Lower lobe of right lung (tissue), 2 donors: ENCODE results near the gene CNPY3. TPM values are rescaled to one million over a fixed set of nuclear protein-coding genes. Genes with fewer than 3 reads are reported as not detected.
"Not testable (repeated sequence)": the region's sequence is repeated elsewhere in the genome, so short reads cannot be mapped to it uniquely, and the experiment has no call there.

Source experiments
- ATAC-seq, 2 donors: fragments of 200-7000 bp; cut with Tn5 transposase; one replicate each; pipeline ENCODE4 v1.9.1; 2020 to 2022; ENCODE audit warnings: mild to moderate bottlenecking in 2 of 2, moderate library complexity in 2 of 2
- DNase-seq: peaks from one replicate; pipeline ENCODE4 v3.0.0-alpha.2; 2020
- H3K27ac ChIP-seq: fragments of 200-600 bp; one replicate; pipeline ENCODE4 v1.8.0; 2022
- H3K27me3 ChIP-seq: fragments of 200-600 bp; one replicate; pipeline ENCODE4 v1.8.0; 2022; ENCODE audit warnings: low read depth
- H3K36me3 ChIP-seq: fragments of 200-600 bp; one replicate; pipeline ENCODE4 v1.8.0; 2022; ENCODE audit warnings: mild to moderate bottlenecking
- H3K4me1 ChIP-seq: fragments of 200-600 bp; one replicate; pipeline ENCODE4 v1.8.0; 2022
- H3K4me3 ChIP-seq: fragments of 200-600 bp; one replicate; pipeline ENCODE4 v1.8.0; 2022; ENCODE audit warnings: mild to moderate bottlenecking
- H3K9me3 ChIP-seq: fragments of 200-600 bp; one replicate; pipeline ENCODE4 v1.8.0; 2022
- intact Hi-C: fragments of 100-400 bp; cut with DNase I; formaldehyde crosslinking; loops from one replicate; pipeline ENCODE4 v1.11.0; 2022
- total RNA-seq: library from RNA; stranded (reverse); fragmentation: NEBNext Ultra II Directional; extraction: Animal tissue kit (Norgen Biotek cat#: 25700); gene quantifications from one replicate; pipeline ENCODE4 v1.2.1, GENCODE V29; 2021
- TF ChIP-seq, protein P1 (sequence below): fragments of 200-600 bp; IDR thresholded peaks from one replicate; pipeline ENCODE4 v1.8.0; 2022; ENCODE audit warnings: antibody characterized with exemption, mild to moderate bottlenecking
- donor health status: DM: no; HTN: yes; CAD: no; lungs with severe emphysema.

Gene CNPY3
- total RNA-seq, 1 donor from 2014 or later, result 84.0 TPM

- Histone ChIP-seq H3K4me3 (no peak overlapping the region), H3K27me3 (no peaks in the 10 kb centered on the region), H3K27ac (no peak overlapping the region), H3K4me1 (peaks cover under 1% of the 10 kb centered on the region), H3K9me3 (no peaks in the 10 kb centered on the region), H3K36me3 (peaks cover 76% of the 10 kb centered on the region)
- TF ChIP-seq, protein P1, sequence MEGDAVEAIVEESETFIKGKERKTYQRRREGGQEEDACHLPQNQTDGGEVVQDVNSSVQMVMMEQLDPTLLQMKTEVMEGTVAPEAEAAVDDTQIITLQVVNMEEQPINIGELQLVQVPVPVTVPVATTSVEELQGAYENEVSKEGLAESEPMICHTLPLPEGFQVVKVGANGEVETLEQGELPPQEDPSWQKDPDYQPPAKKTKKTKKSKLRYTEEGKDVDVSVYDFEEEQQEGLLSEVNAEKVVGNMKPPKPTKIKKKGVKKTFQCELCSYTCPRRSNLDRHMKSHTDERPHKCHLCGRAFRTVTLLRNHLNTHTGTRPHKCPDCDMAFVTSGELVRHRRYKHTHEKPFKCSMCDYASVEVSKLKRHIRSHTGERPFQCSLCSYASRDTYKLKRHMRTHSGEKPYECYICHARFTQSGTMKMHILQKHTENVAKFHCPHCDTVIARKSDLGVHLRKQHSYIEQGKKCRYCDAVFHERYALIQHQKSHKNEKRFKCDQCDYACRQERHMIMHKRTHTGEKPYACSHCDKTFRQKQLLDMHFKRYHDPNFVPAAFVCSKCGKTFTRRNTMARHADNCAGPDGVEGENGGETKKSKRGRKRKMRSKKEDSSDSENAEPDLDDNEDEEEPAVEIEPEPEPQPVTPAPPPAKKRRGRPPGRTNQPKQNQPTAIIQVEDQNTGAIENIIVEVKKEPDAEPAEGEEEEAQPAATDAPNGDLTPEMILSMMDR, result no peak
- intact Hi-C loops, result no loop called here
- DNase-seq (no peak), ATAC-seq (peak in 1 of 2 donors; percentile 34)
Measured at GRCh38 chr6:42938987-42939809, 9.9 kb downstream of the CNPY3 start.

DNA sequence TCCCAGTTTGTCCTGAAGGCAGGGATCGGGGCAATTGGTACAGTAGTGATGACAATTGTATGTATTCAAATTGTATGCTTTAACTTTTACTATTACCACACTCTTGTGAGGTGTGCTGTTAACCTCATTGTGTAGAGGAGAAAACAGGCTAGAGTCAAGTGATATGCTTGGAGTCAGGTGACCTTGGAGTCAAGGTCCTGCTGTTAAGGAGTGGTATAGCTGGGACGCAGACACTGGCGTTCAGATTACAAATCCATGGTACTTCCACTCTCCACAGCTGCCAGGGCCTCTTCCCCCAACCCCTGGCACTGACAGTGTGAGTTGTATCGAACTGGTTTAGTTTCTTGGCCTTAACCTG is 10.5 kb downstream of the CNPY3 start:
- no peak for ATAC-seq
- TF ChIP-seq, protein P1, result no peak
- Histone ChIP-seq H3K4me1 (no peaks in the 10 kb centered on the region), H3K4me3 (no peak overlapping the region), H3K27me3 (no peaks in the 10 kb centered on the region), H3K36me3 (peaks cover 72% of the 10 kb centered on the region), H3K27ac (no peak overlapping the region), H3K9me3 (no peaks in the 10 kb centered on the region)
- DNase-seq, result no peak
- intact Hi-C loops, result no loop called here

GRCh38 chr6:42940493-42941045 is 11.3 kb downstream of the CNPY3 start:
- ATAC-seq (no peak), DNase-seq (no peak)
- no peaks in the 10 kb centered on the region for H3K27me3 ChIP-seq
- TF ChIP-seq, protein P1, result no peak
- no peak overlapping the region for H3K4me3 ChIP-seq
- no peaks in the 10 kb centered on the region for H3K4me1 ChIP-seq
- intact Hi-C loops, result no loop called here
- peaks cover 64% of the 10 kb centered on the region for H3K36me3 ChIP-seq
- no peak overlapping the region for H3K27ac ChIP-seq
- H3K9me3 ChIP-seq, result no peaks in the 10 kb centered on the region

- peaks cover 56% of the 10 kb centered on the region for H3K36me3 ChIP-seq
- H3K27me3 ChIP-seq, H3K9me3 ChIP-seq, intact Hi-C loops, H3K4me1 ChIP-seq, H3K4me3 ChIP-seq, DNase-seq, H3K27ac ChIP-seq: not testable (repeated sequence)
- peak; percentile 15 to 64 for ATAC-seq
Measured at GRCh38 chr6:42941356-42941755, 12.1 kb downstream of the CNPY3 start.

- ATAC-seq (no peak), DNase-seq (no peak)
- TF ChIP-seq, protein P1, result no peak
- Histone ChIP-seq H3K4me3 (no peak overlapping the region), H3K9me3 (no peaks in the 10 kb centered on the region), H3K27me3 (no peaks in the 10 kb centered on the region), H3K4me1 (no peaks in the 10 kb centered on the region), H3K36me3 (peaks cover 45% of the 10 kb centered on the region), H3K27ac (no peak overlapping the region)
- intact Hi-C loops, result no loop called here
Measured at GRCh38 chr6:42942444-42942843, 13.2 kb downstream of the CNPY3 start.

GRCh38 chr6:42947950-42948349 is 18.7 kb downstream of the CNPY3 start:
- ATAC-seq, result no peak

More at GRCh38 chr6:42947950-42948349, 18.7 kb downstream of the CNPY3 start:
- DNase-seq, result no peak
- intact Hi-C loops, result no loop called here
- H3K9me3 ChIP-seq, result no peaks in the 10 kb centered on the region
- H3K4me3 ChIP-seq, result no peak overlapping the region
- TF ChIP-seq, protein P1, result no peak
- H3K36me3 ChIP-seq, result peaks cover 13% of the 10 kb centered on the region
- no peak overlapping the region for H3K27ac ChIP-seq
- H3K4me1 ChIP-seq, result no peaks in the 10 kb centered on the region
- no peaks in the 10 kb centered on the region for H3K27me3 ChIP-seq
